SU-DHL-6 (cell line): ENCODE measurements around the gene ST3GAL4.

ENCODE experiments used
- H2AFZ ChIP-seq: fragments of 200-600 bp; sonication (generic); 2 replicates; pipeline ENCODE4 v1.6.1; 2014; ENCODE audit warnings: low read depth, mild to moderate bottlenecking, moderate library complexity, mixed read lengths, antibody characterized with exemption, low read length; ENCODE audit not compliant: severe bottlenecking
- H3F3A ChIP-seq: fragments of 200-600 bp; shearing (Covaris generic); 2 replicates; pipeline ENCODE4 v1.6.0; 2016; ENCODE audit warnings: antibody characterized with exemption, mild to moderate bottlenecking; ENCODE audit not compliant: insufficient read depth
- H3K27ac ChIP-seq: fragments of 200-600 bp; sonication (generic); 2 replicates; pipeline ENCODE4 v1.5.1; 2016; ENCODE audit warnings: low read depth, mild to moderate bottlenecking, low read length, moderate library complexity, mixed read lengths
- H3K27me3 ChIP-seq: fragments of 200-600 bp; sonication (generic), shearing (Covaris generic); 2 replicates; pipeline ENCODE4 v1.6.0; 2014; ENCODE audit warnings: mild to moderate bottlenecking, low read length
- H3K36me3 ChIP-seq: fragments of 200-600 bp; sonication (generic); 2 replicates; pipeline ENCODE4 v1.6.1; 2014; ENCODE audit warnings: mild to moderate bottlenecking, low read length, mixed read lengths
- H3K4me2 ChIP-seq: fragments of 300-600, 200-600 bp; shearing (Covaris generic), sonication (generic); 2 replicates; pipeline ENCODE4 v1.6.0; 2014; ENCODE audit warnings: low read length, low read depth, mild to moderate bottlenecking; ENCODE audit not compliant: poor library complexity, severe bottlenecking
- H3K4me3 ChIP-seq: fragments of 200-600 bp; sonication (generic); 2 replicates; pipeline ENCODE4 v1.5.1; 2014; ENCODE audit warnings: antibody characterized with exemption, low read length, mild to moderate bottlenecking, mixed read lengths; ENCODE audit not compliant: insufficient read depth, poor library complexity, severe bottlenecking
- H3K79me2 ChIP-seq: fragments of 200-600 bp; sonication (generic); 2 replicates; pipeline ENCODE4 v1.6.1; 2014; ENCODE audit warnings: mild to moderate bottlenecking, low read length, moderate library complexity; ENCODE audit not compliant: insufficient read depth
- H3K9ac ChIP-seq: fragments of 200-600 bp; sonication (generic); 2 replicates; pipeline ENCODE4 v1.7.0; 2014; ENCODE audit warnings: mild to moderate bottlenecking, low read length
- H3K9me2 ChIP-seq: fragments of 200-600 bp; sonication (generic); replicated peaks from 2 replicates; pipeline ENCODE4 v1.6.1; 2014; ENCODE audit warnings: low read length; ENCODE audit not compliant: insufficient read depth
- H3K9me3 ChIP-seq: fragments of 200-600 bp; sonication (generic); 2 replicates; pipeline ENCODE4 v1.6.1; 2014; ENCODE audit warnings: low read length, mixed read lengths; ENCODE audit not compliant: insufficient read depth
- H4K20me1 ChIP-seq: fragments of 200-600 bp; sonication (generic); 2 replicates; pipeline ENCODE4 v1.6.1; 2014; ENCODE audit warnings: low read depth, mild to moderate bottlenecking, antibody characterized with exemption, low read length, moderate library complexity, mixed read lengths
- EZH2phosphoT487 ChIP-seq: fragments of 200-600 bp; sonication (generic), shearing (Covaris generic); conservative IDR thresholded peaks from 2 replicates; pipeline ENCODE4 v1.6.1; 2018; ENCODE audit warnings: mild to moderate bottlenecking, antibody characterized with exemption, low read length, moderate library complexity, mixed read lengths
- TF ChIP-seq, protein P1 (sequence below): fragments of 200-600 bp; sonication (generic); IDR thresholded peaks from one replicate; pipeline ENCODE4 v1.5.1; 2017; ENCODE audit warnings: antibody characterized with exemption, mild to moderate bottlenecking, low read length, moderate library complexity; ENCODE audit not compliant: insufficient read depth, poor library complexity, severe bottlenecking

ST3GAL4 gene

DNA sequence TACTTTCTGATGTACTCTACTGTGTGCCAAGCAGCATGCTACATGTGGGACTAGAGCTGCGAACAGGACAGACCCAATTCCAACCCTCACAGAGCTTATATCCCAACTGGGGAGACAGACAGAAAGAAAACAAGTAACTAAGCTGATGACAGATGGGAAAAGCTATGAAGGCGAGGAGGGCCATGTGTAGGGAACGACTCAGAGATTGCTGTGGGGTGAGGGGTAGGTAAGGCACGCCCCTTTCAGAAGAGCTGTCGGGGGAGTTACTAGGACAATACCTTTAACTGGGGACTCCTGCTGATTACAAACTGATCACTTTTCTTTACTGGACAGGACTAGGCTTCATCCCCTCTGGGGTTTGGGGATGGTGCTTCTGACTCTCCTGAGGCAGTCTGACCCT, 48.9 kb downstream of the ST3GAL4 start:
- Histone ChIP-seq H3K9me3 (no peaks in the 10 kb centered on the region), H3K4me2 (no peak overlapping the region), H2AFZ (no peak overlapping the region), H3K79me2 (no peaks in the 10 kb centered on the region), H3K9ac (no peak overlapping the region), H3K27me3 (no peaks in the 10 kb centered on the region), H3K9me2 (no peaks in the 10 kb centered on the region), H3F3A (no peaks in the 10 kb centered on the region), H3K36me3 (no peaks in the 10 kb centered on the region), H3K27ac (no peak overlapping the region), H4K20me1 (no peaks in the 10 kb centered on the region), H3K4me3 (no peak overlapping the region)
- TF ChIP-seq, protein P1, sequence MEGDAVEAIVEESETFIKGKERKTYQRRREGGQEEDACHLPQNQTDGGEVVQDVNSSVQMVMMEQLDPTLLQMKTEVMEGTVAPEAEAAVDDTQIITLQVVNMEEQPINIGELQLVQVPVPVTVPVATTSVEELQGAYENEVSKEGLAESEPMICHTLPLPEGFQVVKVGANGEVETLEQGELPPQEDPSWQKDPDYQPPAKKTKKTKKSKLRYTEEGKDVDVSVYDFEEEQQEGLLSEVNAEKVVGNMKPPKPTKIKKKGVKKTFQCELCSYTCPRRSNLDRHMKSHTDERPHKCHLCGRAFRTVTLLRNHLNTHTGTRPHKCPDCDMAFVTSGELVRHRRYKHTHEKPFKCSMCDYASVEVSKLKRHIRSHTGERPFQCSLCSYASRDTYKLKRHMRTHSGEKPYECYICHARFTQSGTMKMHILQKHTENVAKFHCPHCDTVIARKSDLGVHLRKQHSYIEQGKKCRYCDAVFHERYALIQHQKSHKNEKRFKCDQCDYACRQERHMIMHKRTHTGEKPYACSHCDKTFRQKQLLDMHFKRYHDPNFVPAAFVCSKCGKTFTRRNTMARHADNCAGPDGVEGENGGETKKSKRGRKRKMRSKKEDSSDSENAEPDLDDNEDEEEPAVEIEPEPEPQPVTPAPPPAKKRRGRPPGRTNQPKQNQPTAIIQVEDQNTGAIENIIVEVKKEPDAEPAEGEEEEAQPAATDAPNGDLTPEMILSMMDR = no peak
- TF ChIP-seq EZH2phosphoT487 = no peak

DNA sequence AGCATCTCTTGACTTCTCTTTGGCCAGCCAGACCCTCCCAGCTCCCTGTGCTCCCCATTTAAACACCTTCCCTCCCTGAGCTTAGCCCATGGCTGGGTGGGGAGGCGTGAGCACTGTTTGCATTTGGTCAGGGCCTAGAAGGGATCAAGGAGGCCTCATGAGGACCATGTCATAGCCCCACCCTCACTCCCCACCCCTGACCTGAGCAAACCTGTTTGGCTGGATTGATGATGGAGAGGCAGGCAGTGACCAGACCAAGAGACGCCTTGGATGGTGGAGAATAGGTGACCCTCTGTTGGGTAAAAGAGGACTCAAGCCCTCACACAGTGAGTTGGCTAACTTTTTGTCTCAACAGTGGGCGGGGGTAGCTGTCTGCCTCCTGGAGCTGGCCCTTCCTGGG, 49.9 kb downstream of the ST3GAL4 start:
- Histone ChIP-seq H3K4me2 (no peak overlapping the region), H2AFZ (no peak overlapping the region), H3K9ac (no peak overlapping the region), H3K9me3 (no peaks in the 10 kb centered on the region), H4K20me1 (no peaks in the 10 kb centered on the region), H3K79me2 (no peaks in the 10 kb centered on the region), H3K27ac (no peak overlapping the region), H3F3A (no peaks in the 10 kb centered on the region), H3K4me3 (no peak overlapping the region), H3K27me3 (no peaks in the 10 kb centered on the region), H3K9me2 (no peaks in the 10 kb centered on the region), H3K36me3 (no peaks in the 10 kb centered on the region)
- no peak for TF ChIP-seq EZH2phosphoT487

GRCh38 chr11:126405906-126406305, 50.4 kb downstream of the ST3GAL4 start:
- H3K27ac ChIP-seq = no peak overlapping the region
- no peaks in the 10 kb centered on the region for H3K36me3 ChIP-seq
- H3K4me2 ChIP-seq = no peak overlapping the region
- no peaks in the 10 kb centered on the region for H3K27me3 ChIP-seq
- no peak overlapping the region for H3K4me3 ChIP-seq
- no peak overlapping the region for H3K9ac ChIP-seq
- no peaks in the 10 kb centered on the region for H3F3A ChIP-seq
- H3K9me3 ChIP-seq = no peaks in the 10 kb centered on the region
- TF ChIP-seq, protein P1 = no peak
- TF ChIP-seq EZH2phosphoT487 = no peak
- H3K9me2 ChIP-seq = no peaks in the 10 kb centered on the region
- no peaks in the 10 kb centered on the region for H3K79me2 ChIP-seq
- no peak overlapping the region for H2AFZ ChIP-seq
- H4K20me1 ChIP-seq = no peaks in the 10 kb centered on the region

DNA sequence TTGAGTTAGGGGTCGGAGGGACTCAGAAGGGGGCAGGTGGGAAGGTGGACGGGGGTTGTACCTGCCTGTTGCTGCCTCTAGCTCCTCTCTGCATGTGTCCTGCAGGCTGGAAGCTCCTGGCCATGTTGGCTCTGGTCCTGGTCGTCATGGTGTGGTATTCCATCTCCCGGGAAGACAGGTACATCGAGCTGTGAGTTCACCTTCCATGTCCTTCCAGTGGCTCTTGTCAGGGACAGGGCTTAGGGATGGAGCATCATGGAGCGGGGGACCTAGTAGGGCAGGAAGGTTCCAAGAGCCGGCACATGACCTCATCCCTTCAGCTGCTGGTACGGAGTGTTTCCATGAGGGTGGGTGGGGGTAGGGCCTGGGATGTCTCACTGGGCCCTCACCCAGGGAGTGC, 50.9 kb downstream of the ST3GAL4 start:
- H3K9ac ChIP-seq = no peak overlapping the region
- H3F3A ChIP-seq = no peaks in the 10 kb centered on the region
- no peaks in the 10 kb centered on the region for H3K9me2 ChIP-seq
- no peaks in the 10 kb centered on the region for H4K20me1 ChIP-seq
- H3K9me3 ChIP-seq = no peaks in the 10 kb centered on the region
- no peak overlapping the region for H3K27ac ChIP-seq
- H3K4me3 ChIP-seq = no peak overlapping the region
- H3K27me3 ChIP-seq = no peaks in the 10 kb centered on the region
- no peaks in the 10 kb centered on the region for H3K36me3 ChIP-seq
- H2AFZ ChIP-seq = no peak overlapping the region
- H3K79me2 ChIP-seq = no peaks in the 10 kb centered on the region
- TF ChIP-seq EZH2phosphoT487 = no peak
- TF ChIP-seq, protein P1 = no peak
- H3K4me2 ChIP-seq = no peak overlapping the region
